NCI-H146 (cell line): Measurements from ENCODE around the gene IL1RL1.

Experiments used
- DNase-seq: peaks from one replicate; lab custom pipeline; 2025; lab: John Stamatoyannopoulos, UW

The IL1RL1 gene

GRCh38 chr2:102336502-102336945, 25.2 kb downstream of the IL1RL1 start:
- DNase-seq: no peak

- no peak for DNase-seq
These were observed 25.6 kb downstream of the IL1RL1 start for GRCh38 chr2:102337012-102337411.

- no peak for DNase-seq
These were observed 26.4 kb downstream of the IL1RL1 start for GRCh38 chr2:102337481-102338386.

- DNase-seq: no peak
These were observed 29.4 kb downstream of the IL1RL1 start for GRCh38 chr2:102340778-102341177.

- DNase-seq: no peak
These were observed 31.5 kb downstream of the IL1RL1 start for GRCh38 chr2:102342888-102343287.

- no peak for DNase-seq
These were observed 33.0 kb downstream of the IL1RL1 start for GRCh38 chr2:102344397-102344796.

GRCh38 chr2:102345329-102345920, 34.1 kb downstream of the IL1RL1 start:
- DNase-seq: no peak

- DNase-seq: no peak
These were observed 35.2 kb downstream of the IL1RL1 start for GRCh38 chr2:102346381-102347130.

GRCh38 chr2:102350137-102350793, 38.9 kb downstream of the IL1RL1 start:
- DNase-seq: no peak

GRCh38 chr2:102355526-102356380, 44.4 kb downstream of the IL1RL1 start, which contains the start of gene IL18R1:
Gene IL18R1 (plus strand): TSS chr2:102355796. CDS start chr2:102362661, 6,865 bp downstream.
- peak; percentile 38 for DNase-seq

GRCh38 chr2:102356381-102356712, 45.0 kb downstream of the IL1RL1 start:
- no peak for DNase-seq

- DNase-seq: no peak
These were observed 45.4 kb downstream of the IL1RL1 start for GRCh38 chr2:102356741-102357140.

- no peak for DNase-seq
These were observed 46.6 kb downstream of the IL1RL1 start for GRCh38 chr2:102357937-102358336.

- no peak for DNase-seq
These were observed 47.1 kb downstream of the IL1RL1 start for GRCh38 chr2:102358496-102358895.

GRCh38 chr2:102359527-102359926, 48.2 kb downstream of the IL1RL1 start:
- no peak for DNase-seq

- DNase-seq: no peak
These were observed 50.4 kb downstream of the IL1RL1 start for GRCh38 chr2:102361632-102362241.

- DNase-seq: no peak
These were observed 54.4 kb downstream of the IL1RL1 start for GRCh38 chr2:102365763-102366162.

GRCh38 chr2:102366406-102367112, 55.2 kb downstream of the IL1RL1 start:
- DNase-seq: no peak

GRCh38 chr2:102367331-102367971, 56.1 kb downstream of the IL1RL1 start:
- DNase-seq: no peak
